GM12878 (cell line): ENCODE data around the gene SIGLEC6. TPM values are rescaled to one million over a fixed set of nuclear protein-coding genes. Genes with fewer than 3 reads are reported as not detected.

Source experiments
- ATAC-seq: fragments of 200-7000 bp; cut with Tn5 transposase; 3 replicates; pipeline ENCODE4 v1.9.1; 2020; ENCODE audit warnings: mild to moderate bottlenecking, moderate library complexity
- BruUV-seq: library from RNA; stranded (reverse); fragments of 400-500 nt; replicated peaks from 2 replicates; lab custom pipeline; 2021; lab: Mats Ljungman, UMichigan
- CTCF ChIA-PET: fragments of 300-600 bp; sonication (Branson Sonifier 250); formaldehyde crosslinking; extraction: SDS; loops from one replicate; lab custom pipeline; 2021; ENCODE audit warnings: inconsistent platforms; lab: Yijun Ruan, JAX
- POLR2A ChIA-PET: fragments of 350-600 bp; formaldehyde crosslinking; extraction: SDS; loops from one replicate; lab custom pipeline; 2021; ENCODE audit warnings: inconsistent platforms; lab: Charles Lee
- RAD21 ChIA-PET: fragments of 300-600 bp; sonication (Branson Sonifier 250); formaldehyde crosslinking; loops from one replicate; lab custom pipeline; 2023; ENCODE audit warnings: antibody characterized with exemption; ENCODE audit not compliant: unreplicated experiment; lab: Charles Lee
- SMC1A ChIA-PET: fragments of 300-600 bp; sonication (Branson Sonifier 250); formaldehyde crosslinking; loops from one replicate; lab custom pipeline; 2023; ENCODE audit not compliant: unreplicated experiment, uncharacterized antibody; lab: Charles Lee
- DNase-seq: peaks from one replicate; pipeline ENCODE4 v3.0.0-alpha.2; 2011; ENCODE audit warnings: low read depth, low spot score
- FAIRE-seq: peaks from 3 replicates; lab custom pipeline; 2011; peaks lifted over from hg19 to GRCh38; lab: Jason Lieb, UNC
- H2AFZ ChIP-seq: 2 replicates; pipeline ENCODE4 v1.6.0; 2011; ENCODE audit warnings: low read depth, low read length, control low read depth; ENCODE audit not compliant: control insufficient read depth
- H3K27ac ChIP-seq: 2 replicates; pipeline ENCODE4 v1.5.1; 2011; ENCODE audit warnings: control low read depth; ENCODE audit not compliant: control insufficient read depth, insufficient read depth
- H3K27me3 ChIP-seq, 2 experiments: replicated peaks in 1 of 2; 2 replicates each; pipeline versions ENCODE4 v1.6.0 to v1.6.1; 2011; ENCODE audit warnings: low read length in 1 of 2; ENCODE audit not compliant: control insufficient read depth in 2 of 2, insufficient read depth in 2 of 2
- H3K36me3 ChIP-seq, 2 experiments: 2 replicates each; pipeline ENCODE4 v1.5.1; 2011; ENCODE audit warnings: low read length in 1 of 2; ENCODE audit not compliant: control insufficient read depth in 2 of 2, insufficient read depth in 2 of 2
- H3K4me1 ChIP-seq: 2 replicates; pipeline ENCODE4 v1.6.1; 2011; ENCODE audit warnings: mild to moderate bottlenecking, low read length, moderate library complexity, mixed read lengths; ENCODE audit not compliant: control insufficient read depth, insufficient read depth
- H3K4me2 ChIP-seq: 2 replicates; pipeline ENCODE4 v1.6.0; 2011; ENCODE audit warnings: control low read depth; ENCODE audit not compliant: control insufficient read depth, insufficient read depth
- H3K4me3 ChIP-seq: fragments of 200-600 bp; sonication (generic); 2 replicates; pipeline ENCODE4 v1.5.1; 2016
- H3K79me2 ChIP-seq: 2 replicates; pipeline ENCODE4 v1.6.0; 2011; ENCODE audit warnings: low read length; ENCODE audit not compliant: control insufficient read depth, insufficient read depth
- H3K9ac ChIP-seq: 2 replicates; pipeline ENCODE4 v1.8.0; 2011; ENCODE audit warnings: low read length, control low read depth, mixed read lengths; ENCODE audit not compliant: control insufficient read depth, insufficient read depth
- H3K9me3 ChIP-seq: replicated peaks from 3 replicates; pipeline ENCODE4 v1.5.1; 2011; ENCODE audit warnings: mild to moderate bottlenecking, low read length; ENCODE audit not compliant: control insufficient read depth, insufficient read depth
- H4K20me1 ChIP-seq: 2 replicates; pipeline ENCODE4 v1.6.0; 2011; ENCODE audit not compliant: control insufficient read depth, insufficient read depth
- CREB1 ChIP-seq: IDR thresholded peaks from 2 replicates; pipeline ENCODE4 v1.6.1; 2012; ENCODE audit warnings: low read depth, mild to moderate bottlenecking, inconsistent platforms
- E4F1 ChIP-seq: fragments of 450-650 bp; IDR thresholded peaks from 2 replicates; pipeline ENCODE4 v1.6.1; 2018; ENCODE audit warnings: borderline replicate concordance, mild to moderate bottlenecking; ENCODE audit not compliant: partially characterized antibody
- IKZF1 ChIP-seq: fragments of 450-650 bp; conservative IDR thresholded peaks from 2 replicates; pipeline ENCODE4 v1.6.1; 2017; ENCODE audit warnings: antibody characterized with exemption, mild to moderate bottlenecking
- IRF3 ChIP-seq: fragments of 450-650 bp; IDR thresholded peaks from 2 replicates; pipeline ENCODE4 v1.6.1; 2014; ENCODE audit warnings: mild to moderate bottlenecking
- POU2F2 ChIP-seq: IDR thresholded peaks from 3 replicates; pipeline ENCODE4 v1.6.1; 2011; ENCODE audit warnings: low read depth, mild to moderate bottlenecking, low read length, borderline replicate concordance
- RELB ChIP-seq: fragments of 450-650 bp; IDR thresholded peaks from 2 replicates; pipeline ENCODE4 v1.6.1; 2017; ENCODE audit warnings: low read depth, mild to moderate bottlenecking, moderate library complexity
- USF2 ChIP-seq: IDR thresholded peaks from 2 replicates; pipeline ENCODE4 v1.6.1; 2011; ENCODE audit warnings: low read depth, low read length, improper control_type of control experiment, borderline replicate concordance
- ZBED1 ChIP-seq: IDR thresholded peaks from 2 replicates; pipeline ENCODE4 v1.6.1; 2016; ENCODE audit warnings: borderline replicate concordance
- ZBTB4 ChIP-seq: fragments of 450-650 bp; formaldehyde crosslinking; IDR thresholded peaks from 2 replicates; pipeline ENCODE4 v1.4.0; 2022; ENCODE audit warnings: mild to moderate bottlenecking, moderate library complexity
- ZNF687 ChIP-seq: fragments of 450-650 bp; IDR thresholded peaks from 2 replicates; pipeline ENCODE4 v1.6.1; 2017; ENCODE audit warnings: mild to moderate bottlenecking, moderate library complexity
- WGBS: methylation state at CpG from one replicate; pipeline ENCODE4 v1.1.6; 2016; ENCODE audit warnings: low lambda C conversion rate; ENCODE audit not compliant: insufficient replicate concordance, insufficient coverage; ENCODE audit errors: missing lambda C conversion rate; 5-methylcytosine and 5-hydroxymethylcytosine counted together
- in situ Hi-C: fragments of 300-500 bp; cut with MboI; formaldehyde crosslinking; loops from 9 replicates; pipeline ENCODE4 v1.14.3; 2018; ENCODE audit warnings: mixed read lengths
- intact Hi-C: fragments of 100-400 bp; cut with micrococcal nuclease; formaldehyde crosslinking; loops from one replicate; pipeline ENCODE4 v1.14.2; 2022; ENCODE audit not compliant: unreplicated experiment
- polyA plus RNA-seq, 11 experiments: library from polyadenylated mRNA; depleted of rRNA in 4 of 11; unstranded in 6 of 11; stranded (reverse) in 5 of 11; fragments of >200 nt; fragmentation: Nextera tagmentation in 4 of 11; fragmentation: Illumina TruSeq in 1 of 11; extraction: Ambion mirVana in 4 of 11; extraction: Trizol in 1 of 11; gene quantifications; 1 replicate in 1 of 11; 2 replicates in 10 of 11; pipeline versions ENCODE4 v1.2.1 to v1.2.3, GENCODE V29; 2011 to 2016; ENCODE audit warnings: inconsistent platforms in 2 of 11, missing spikeins in 2 of 11, low read depth in 1 of 11
- total RNA-seq, 4 experiments: library from RNA; depleted of rRNA in 3 of 4; stranded (reverse); fragments of >200 nt in 3 of 4; fragmentation: Illumina TruSeq in 1 of 4; extraction: Trizol in 1 of 4; gene quantifications; 2 replicates each; pipeline versions ENCODE4 v1.2.1 to v1.2.3, GENCODE V29; 2013 to 2021

The SIGLEC6 gene
- total and polyA plus RNA-seq, 10 of the 15 experiments (the other 5 are each of a cell fraction or from before 2014, with no cell fraction given) = 0.08 to 0.40 (median 0.27) TPM; not detected in 2

GRCh38 chr19:51520728-51521127, 10.7 kb downstream of the SIGLEC6 start:
- Histone ChIP-seq H3K9ac (no peak overlapping the region), H3K36me3 (no peaks in the 10 kb centered on the region), H4K20me1 (no peaks in the 10 kb centered on the region), H2AFZ (no peak overlapping the region), H3K4me1 (no peaks in the 10 kb centered on the region), H3K9me3 (no peaks in the 10 kb centered on the region), H3K79me2 (no peaks in the 10 kb centered on the region), H3K27ac (no peak overlapping the region), H3K27me3 (no peaks in the 10 kb centered on the region; a peak in 1 of 4 replicates), H3K4me2 (no peak overlapping the region), H3K4me3 (no peak overlapping the region)
- RAD21 ChIA-PET = no interaction called here
- BruUV-seq = no TSS peak
- FAIRE-seq = no peak
- CTCF ChIA-PET = no interaction called here
- SMC1A ChIA-PET = no interaction called here
- in situ Hi-C loops = no loop called here
- POLR2A ChIA-PET = interaction anchor here (0.6 kb wide), 1 partner anchor 42 kb away, joined by 3 read pairs; no protein-coding TSS in a partner anchor
- intact Hi-C loops = no loop called here
- ATAC-seq = no peak
- no peak for DNase-seq
- 0% methylated on average over 2 of the region's 2 CpGs for WGBS
- TF ChIP-seq CREB1 = no peak
- TF ChIP-seq RELB = no peak
- TF ChIP-seq IRF3 = no peak
- TF ChIP-seq ZBED1 = no peak
- TF ChIP-seq ZNF687 = no peak
- no peak for TF ChIP-seq ZBTB4 (CRISPR knock-in tag)
- no peak for TF ChIP-seq E4F1
- TF ChIP-seq POU2F2 = no peak
- no peak for TF ChIP-seq IKZF1
- no peak for TF ChIP-seq USF2
